Parathyroid adenoma (tissue), 2 donors: ENCODE measurements around the gene ARFIP1.

ENCODE experiments used
- H2AFZ ChIP-seq: fragments of 300-600 bp; sonication (generic); one replicate; pipeline ENCODE4 v1.7.0; 2017; ENCODE audit warnings: antibody characterized with exemption, mild to moderate bottlenecking
- H3K27ac ChIP-seq: fragments of 300-600 bp; sonication (generic); one replicate; pipeline ENCODE4 v1.7.0; 2017
- H3K27me3 ChIP-seq: fragments of 300-600 bp; sonication (generic); one replicate; pipeline ENCODE4 v1.7.0; 2017; ENCODE audit warnings: low read length; ENCODE audit not compliant: control insufficient read depth, insufficient read depth
- H3K36me3 ChIP-seq: fragments of 300-600 bp; sonication (generic); one replicate; pipeline ENCODE4 v1.7.0; 2017; ENCODE audit warnings: low read length; ENCODE audit not compliant: control insufficient read depth, insufficient read depth
- H3K4me1 ChIP-seq: fragments of 300-600 bp; sonication (generic); one replicate; pipeline ENCODE4 v1.7.0; 2017; ENCODE audit warnings: control low read depth
- H3K4me2 ChIP-seq: fragments of 300-600 bp; sonication (generic); one replicate; pipeline ENCODE4 v1.7.0; 2017; ENCODE audit warnings: low read length
- H3K4me3 ChIP-seq: fragments of 300-600 bp; sonication (generic); one replicate; pipeline ENCODE4 v1.7.0; 2017; ENCODE audit warnings: low read depth, low read length
- H3K79me2 ChIP-seq: fragments of 300-600 bp; sonication (generic); one replicate; pipeline ENCODE4 v1.7.0; 2017; ENCODE audit warnings: control low read depth
- H3K9ac ChIP-seq: fragments of 300-600 bp; sonication (generic); one replicate; pipeline ENCODE4 v1.7.0; 2017; ENCODE audit warnings: mild to moderate bottlenecking
- H3K9me3 ChIP-seq: fragments of 300-600 bp; sonication (generic); one replicate; pipeline ENCODE4 v1.7.0; 2017; ENCODE audit warnings: low read length; ENCODE audit not compliant: control insufficient read depth
- TF ChIP-seq, protein P1 (sequence below): fragments of 300-600 bp; sonication (generic); IDR thresholded peaks from one replicate; pipeline ENCODE4 v1.7.0; 2017; ENCODE audit warnings: antibody characterized with exemption, mild to moderate bottlenecking
- donor health status: primary hyperparathyroidism.

The ARFIP1 gene

DNA sequence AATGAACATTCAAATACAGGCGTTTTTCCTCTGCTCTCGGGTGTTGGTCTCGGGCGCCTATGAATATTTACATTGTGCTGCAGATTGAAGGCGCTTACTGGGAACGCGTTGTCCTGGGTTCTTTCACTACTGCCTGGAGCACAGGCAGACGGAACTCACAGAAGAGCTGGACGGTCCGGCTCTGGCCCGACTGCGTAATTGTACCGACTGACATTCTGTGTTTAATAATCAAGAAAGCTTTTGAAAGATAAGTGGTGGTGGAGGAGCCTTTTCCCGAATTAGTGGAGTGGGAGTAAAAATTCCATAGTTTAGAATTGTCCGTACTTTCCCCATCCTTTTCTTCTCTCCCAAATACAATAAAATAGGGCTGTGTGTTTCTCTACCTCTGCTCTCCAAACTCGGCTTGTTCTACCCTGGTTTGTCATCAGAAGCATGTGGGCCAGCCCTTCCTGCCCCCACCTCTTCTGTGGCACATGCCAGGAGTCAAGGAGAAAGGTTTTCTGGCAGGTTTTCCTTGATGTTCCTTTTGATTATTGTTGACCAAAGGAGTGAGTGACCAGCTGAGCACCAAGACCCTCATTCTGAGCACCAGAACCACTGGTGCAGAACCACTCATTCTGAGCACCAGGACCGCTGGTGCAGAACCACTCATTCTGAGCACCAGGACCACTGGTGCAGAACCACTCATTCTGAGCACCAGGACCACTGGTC is 158.6 kb downstream of the ARFIP1 start:
- Histone ChIP-seq H3K79me2 (peaks cover 9% of the 10 kb centered on the region), H3K4me1 (peaks cover 5% of the 10 kb centered on the region), H3K27me3 (no peaks in the 10 kb centered on the region), H3K4me3 (peak overlapping the region; percentile 85), H3K9me3 (no peaks in the 10 kb centered on the region), H2AFZ (no peak overlapping the region), H3K9ac (no peak overlapping the region), H3K36me3 (no peaks in the 10 kb centered on the region), H3K4me2 (peak overlapping the region; percentile 96), H3K27ac (peak overlapping the region; percentile 97)
- TF ChIP-seq, protein P1, sequence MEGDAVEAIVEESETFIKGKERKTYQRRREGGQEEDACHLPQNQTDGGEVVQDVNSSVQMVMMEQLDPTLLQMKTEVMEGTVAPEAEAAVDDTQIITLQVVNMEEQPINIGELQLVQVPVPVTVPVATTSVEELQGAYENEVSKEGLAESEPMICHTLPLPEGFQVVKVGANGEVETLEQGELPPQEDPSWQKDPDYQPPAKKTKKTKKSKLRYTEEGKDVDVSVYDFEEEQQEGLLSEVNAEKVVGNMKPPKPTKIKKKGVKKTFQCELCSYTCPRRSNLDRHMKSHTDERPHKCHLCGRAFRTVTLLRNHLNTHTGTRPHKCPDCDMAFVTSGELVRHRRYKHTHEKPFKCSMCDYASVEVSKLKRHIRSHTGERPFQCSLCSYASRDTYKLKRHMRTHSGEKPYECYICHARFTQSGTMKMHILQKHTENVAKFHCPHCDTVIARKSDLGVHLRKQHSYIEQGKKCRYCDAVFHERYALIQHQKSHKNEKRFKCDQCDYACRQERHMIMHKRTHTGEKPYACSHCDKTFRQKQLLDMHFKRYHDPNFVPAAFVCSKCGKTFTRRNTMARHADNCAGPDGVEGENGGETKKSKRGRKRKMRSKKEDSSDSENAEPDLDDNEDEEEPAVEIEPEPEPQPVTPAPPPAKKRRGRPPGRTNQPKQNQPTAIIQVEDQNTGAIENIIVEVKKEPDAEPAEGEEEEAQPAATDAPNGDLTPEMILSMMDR = no peak

DNA sequence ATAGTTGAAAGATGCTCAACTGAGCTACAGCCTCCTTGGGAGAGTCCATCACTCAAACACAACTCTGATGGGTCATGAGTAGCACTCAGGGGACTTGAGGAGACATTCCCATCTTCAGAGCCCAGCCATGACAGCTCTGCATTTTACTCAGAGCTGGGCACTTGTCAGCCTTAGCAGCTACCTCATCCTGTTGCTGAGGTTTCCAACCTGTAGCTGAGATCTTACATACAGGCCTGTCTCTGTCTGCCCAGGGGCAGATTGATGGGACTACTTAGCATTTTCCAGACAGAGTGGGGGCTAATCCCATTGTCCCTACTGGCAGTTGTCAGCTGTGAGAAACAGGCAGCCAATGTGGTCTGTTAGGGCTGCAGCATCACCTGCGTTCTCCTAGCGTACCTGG is 159.9 kb downstream of the ARFIP1 start:
- Histone ChIP-seq H3K4me1 (peaks cover 15% of the 10 kb centered on the region), H3K27me3 (no peaks in the 10 kb centered on the region), H3K79me2 (peaks cover 9% of the 10 kb centered on the region), H3K9ac (no peak overlapping the region), H3K9me3 (no peaks in the 10 kb centered on the region), H3K27ac (no peak overlapping the region), H3K4me2 (no peak overlapping the region), H3K36me3 (no peaks in the 10 kb centered on the region), H2AFZ (no peak overlapping the region), H3K4me3 (no peak overlapping the region)
- TF ChIP-seq, protein P1 = no peak

DNA sequence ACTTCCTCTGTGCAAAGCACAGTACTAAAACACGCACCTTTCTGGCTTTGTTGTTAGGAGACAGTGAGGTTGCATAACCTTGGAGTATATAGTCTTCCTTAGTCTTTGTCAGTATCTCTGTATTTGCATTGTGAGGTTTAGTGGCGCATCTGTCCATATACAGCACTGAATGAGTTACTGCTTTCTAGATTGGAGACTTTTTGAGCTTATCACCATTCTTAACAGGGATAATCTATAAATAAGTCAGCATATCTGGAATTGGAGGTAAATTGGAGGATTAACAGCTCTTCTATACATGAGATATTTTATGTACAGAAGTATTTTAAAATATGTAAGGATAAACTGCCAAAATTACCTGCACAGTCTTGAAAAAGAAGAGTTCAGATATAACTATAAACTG is 160.7 kb downstream of the ARFIP1 start:
- Histone ChIP-seq H3K9me3 (no peaks in the 10 kb centered on the region), H3K27ac (no peak overlapping the region), H3K4me2 (no peak overlapping the region), H3K4me3 (no peak overlapping the region), H2AFZ (no peak overlapping the region), H3K9ac (no peak overlapping the region), H3K27me3 (no peaks in the 10 kb centered on the region), H3K36me3 (no peaks in the 10 kb centered on the region), H3K79me2 (peaks cover 10% of the 10 kb centered on the region), H3K4me1 (peaks cover 18% of the 10 kb centered on the region)
- TF ChIP-seq, protein P1 = no peak

DNA sequence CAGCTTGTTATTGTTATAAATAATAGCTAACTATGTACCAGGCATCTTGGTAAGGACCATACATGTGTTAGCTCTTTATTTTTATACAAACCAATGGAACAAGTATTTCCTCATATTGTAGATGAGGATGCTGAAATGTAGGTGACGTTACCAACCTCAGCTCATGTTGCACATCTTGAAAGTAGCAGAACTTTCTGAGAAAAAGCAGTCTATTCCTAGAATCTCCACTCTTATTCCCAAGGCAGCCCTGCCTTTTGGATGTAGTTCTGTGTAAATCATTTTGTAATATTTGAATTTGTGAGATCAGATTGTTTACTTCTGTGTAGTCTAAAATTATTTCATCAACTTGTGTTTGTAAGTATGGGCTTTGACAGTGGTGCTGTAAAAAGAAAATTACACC is 161.7 kb downstream of the ARFIP1 start:
- H3K4me2 ChIP-seq = no peak overlapping the region
- H3K4me1 ChIP-seq = peaks cover 18% of the 10 kb centered on the region
- H3K36me3 ChIP-seq = no peaks in the 10 kb centered on the region
- no peak overlapping the region for H3K27ac ChIP-seq
- no peaks in the 10 kb centered on the region for H3K27me3 ChIP-seq
- H3K9ac ChIP-seq = no peak overlapping the region
- peaks cover 15% of the 10 kb centered on the region for H3K79me2 ChIP-seq
- H3K9me3 ChIP-seq = no peaks in the 10 kb centered on the region
- TF ChIP-seq, protein P1 = no peak
- no peak overlapping the region for H2AFZ ChIP-seq
- H3K4me3 ChIP-seq = no peak overlapping the region

DNA sequence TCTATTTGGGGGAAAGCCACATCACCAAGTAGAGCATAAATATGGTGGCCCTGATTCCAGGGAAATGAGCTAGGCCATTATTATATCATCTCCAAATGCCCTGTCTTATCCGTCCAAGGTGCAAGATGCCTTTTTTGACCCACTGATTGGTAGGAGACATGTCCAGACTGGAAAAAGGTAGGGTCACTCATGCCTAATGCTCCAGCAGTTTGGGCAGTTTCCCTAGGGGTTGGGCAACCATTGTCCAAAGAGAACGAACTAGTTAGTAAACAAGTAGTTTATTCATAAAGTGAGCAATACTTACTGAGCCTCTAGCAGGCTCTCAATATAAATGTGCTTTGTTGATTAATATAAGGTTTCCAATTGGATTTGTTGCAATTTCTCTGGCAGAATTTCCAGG is 162.6 kb downstream of the ARFIP1 start:
- TF ChIP-seq, protein P1 = no peak
- H3K36me3 ChIP-seq = no peaks in the 10 kb centered on the region
- H3K9me3 ChIP-seq = no peaks in the 10 kb centered on the region

More for the DNA sequence above, 162.6 kb downstream of the ARFIP1 start:
- Histone ChIP-seq H3K4me3 (no peak overlapping the region), H3K4me2 (no peak overlapping the region), H3K79me2 (peaks cover 18% of the 10 kb centered on the region), H2AFZ (no peak overlapping the region), H3K9ac (no peak overlapping the region), H3K27me3 (no peaks in the 10 kb centered on the region), H3K4me1 (peaks cover 18% of the 10 kb centered on the region), H3K27ac (no peak overlapping the region)
